Thoracic aorta (tissue), 2 donors: Measurements from ENCODE around the gene ZNF594. TPM values are rescaled to one million over a fixed set of nuclear protein-coding genes. Genes with fewer than 3 reads are reported as not detected.
"Not testable (repeated sequence)": the region's sequence is repeated elsewhere in the genome, so short reads cannot be mapped to it uniquely, and the experiment has no call there.

Experiments
- ATAC-seq: fragments of 150-250 bp; one replicate; pipeline ENCODE4 v1.8.0; 2017; ENCODE audit warnings: low read depth; ENCODE audit not compliant: insufficient number of reproducible peaks, low FRiP score
- DNase-seq: peaks from one replicate; pipeline ENCODE4 v3.0.0-alpha.2; 2020; ENCODE audit warnings: low spot score
- H3K27ac ChIP-seq, 2 donors: fragments of 200-600 bp; sonication (generic); 1 replicate in 1 of 2; 2 replicates in 1 of 2; pipeline ENCODE4 v1.5.1; 2016; ENCODE audit warnings: mild to moderate bottlenecking in 2 of 2, moderate library complexity in 2 of 2
- H3K27me3 ChIP-seq: fragments of 200-600 bp; sonication (generic); replicated peaks from 2 replicates; pipeline ENCODE4 v1.6.0; 2016; ENCODE audit warnings: mild to moderate bottlenecking; ENCODE audit not compliant: insufficient read depth
- H3K36me3 ChIP-seq: fragments of 200-600 bp; sonication (generic); one replicate; pipeline ENCODE4 v1.5.1; 2016
- H3K4me1 ChIP-seq, 2 donors: fragments of 200-600 bp; sonication (generic); 1 replicate in 1 of 2; 2 replicates in 1 of 2; pipeline versions ENCODE4 v1.5.1 to v1.6.0; 2016; ENCODE audit warnings: low read depth in 2 of 2, mild to moderate bottlenecking in 1 of 2; ENCODE audit not compliant: control insufficient read depth in 1 of 2
- H3K4me3 ChIP-seq: fragments of 200-600 bp; sonication (generic); 2 replicates; pipeline ENCODE4 v1.5.1; 2016; ENCODE audit warnings: mild to moderate bottlenecking
- H3K9me3 ChIP-seq: fragments of 200-600 bp; sonication (generic); 2 replicates; pipeline ENCODE4 v1.5.1; 2016
- CTCF ChIP-seq: fragments of 200-600 bp; sonication (generic); IDR thresholded peaks from one replicate; pipeline ENCODE4 v1.5.1; 2019; ENCODE audit warnings: antibody characterized with exemption
- total RNA-seq, 2 donors: library from RNA; depleted of rRNA; stranded (reverse); fragments of >200 nt; gene quantifications; one replicate each; pipeline versions ENCODE4 v1.1.0 to v1.2.3, GENCODE V29; 2016

Gene ZNF594
- total RNA-seq, 2 donors from 2014 or later: 8.4 to 15.8 TPM

GRCh38 chr17:5139458-5139732, 52.3 kb downstream of the ZNF594 start:
- no peak overlapping the region for H3K27ac ChIP-seq
- H3K36me3 ChIP-seq: no peaks in the 10 kb centered on the region
- H3K4me1 ChIP-seq: no peaks in the 10 kb centered on the region
- no peak for TF ChIP-seq CTCF
- no peak overlapping the region for H3K4me3 ChIP-seq
- ATAC-seq (no peak), DNase-seq (no peak)
- H3K27me3 ChIP-seq: no peaks in the 10 kb centered on the region
- no peaks in the 10 kb centered on the region for H3K9me3 ChIP-seq

GRCh38 chr17:5138616-5139457, 52.8 kb downstream of the ZNF594 start:
- Histone ChIP-seq H3K9me3 (no peaks in the 10 kb centered on the region), H3K36me3 (no peaks in the 10 kb centered on the region), H3K4me1 (no peaks in the 10 kb centered on the region), H3K4me3 (no peak overlapping the region), H3K27ac (no peak overlapping the region), H3K27me3 (no peaks in the 10 kb centered on the region)
- DNase-seq (no peak), ATAC-seq (no peak)
- no peak for TF ChIP-seq CTCF

GRCh38 chr17:5138198-5138544, 53.5 kb downstream of the ZNF594 start:
- not testable (repeated sequence) for ATAC-seq, H3K27ac ChIP-seq, H3K4me1 ChIP-seq, H3K9me3 ChIP-seq, H3K36me3 ChIP-seq, DNase-seq, H3K4me3 ChIP-seq, H3K27me3 ChIP-seq

- DNase-seq: not testable (repeated sequence)
Observed at GRCh38 chr17:5137511-5138197, 54.0 kb downstream of the ZNF594 start.

GRCh38 chr17:5136580-5137412, 54.9 kb downstream of the ZNF594 start:
- not testable (repeated sequence) for H3K9me3 ChIP-seq, H3K36me3 ChIP-seq, DNase-seq, ATAC-seq, H3K27ac ChIP-seq, H3K27me3 ChIP-seq, H3K4me3 ChIP-seq, H3K4me1 ChIP-seq

More at GRCh38 chr17:5137511-5138197, 54.0 kb downstream of the ZNF594 start:
- ATAC-seq, H3K27ac ChIP-seq, H3K36me3 ChIP-seq, H3K9me3 ChIP-seq, H3K27me3 ChIP-seq, H3K4me1 ChIP-seq, H3K4me3 ChIP-seq: not testable (repeated sequence)

GRCh38 chr17:5135726-5136579, 55.7 kb downstream of the ZNF594 start:
- H3K27ac ChIP-seq: no peak overlapping the region
- no peak overlapping the region for H3K4me3 ChIP-seq
- DNase-seq (no peak), ATAC-seq (no peak)
- no peaks in the 10 kb centered on the region for H3K36me3 ChIP-seq
- no peaks in the 10 kb centered on the region for H3K9me3 ChIP-seq
- TF ChIP-seq CTCF: no peak
- no peaks in the 10 kb centered on the region for H3K4me1 ChIP-seq
- H3K27me3 ChIP-seq: no peaks in the 10 kb centered on the region

GRCh38 chr17:5135131-5135712, 56.4 kb downstream of the ZNF594 start:
- H3K9me3 ChIP-seq, H3K27ac ChIP-seq, H3K27me3 ChIP-seq, DNase-seq, H3K4me3 ChIP-seq, ATAC-seq, H3K36me3 ChIP-seq, H3K4me1 ChIP-seq: not testable (repeated sequence)

GRCh38 chr17:5134571-5134970, 57.1 kb downstream of the ZNF594 start:
- not testable (repeated sequence) for ATAC-seq, H3K36me3 ChIP-seq, DNase-seq, H3K27ac ChIP-seq, H3K9me3 ChIP-seq, H3K27me3 ChIP-seq, H3K4me1 ChIP-seq, H3K4me3 ChIP-seq
